ENCODE data around the gene IGFL4.

IGFL4 gene

GRCh38 chr19:46068345-46069258, 27.8 kb upstream of the IGFL4 start:
- no peaks in the 10 kb centered on the region for H3K27me3 ChIP-seq (ENCODE audit: insufficient read depth, low read depth, severe bottlenecking)
- H3K4me3 ChIP-seq (ENCODE audit: low read depth, low read length) = no peak overlapping the region
- H3K9me3 ChIP-seq (ENCODE audit: severe bottlenecking) = peaks cover 4% of the 10 kb centered on the region
- H3K36me3 ChIP-seq = no peaks in the 10 kb centered on the region
- H3K27ac ChIP-seq = no peak overlapping the region
- DNase-seq = no peak
- no peak for TF ChIP-seq CTCF (IDR thresholded peaks at IDR 0.05; ENCODE audit: low read depth, low read length)

GRCh38 chr19:46067691-46068090, 26.9 kb upstream of the IGFL4 start:
- no peak for DNase-seq
- no peak overlapping the region for H3K27ac ChIP-seq
- H3K27me3 ChIP-seq (ENCODE audit: insufficient read depth, low read depth, severe bottlenecking) = no peaks in the 10 kb centered on the region
- TF ChIP-seq CTCF (IDR thresholded peaks at IDR 0.05; ENCODE audit: low read depth, low read length) = no peak
- no peaks in the 10 kb centered on the region for H3K36me3 ChIP-seq
- peaks cover 4% of the 10 kb centered on the region for H3K9me3 ChIP-seq (ENCODE audit: severe bottlenecking)
- H3K4me3 ChIP-seq (ENCODE audit: low read depth, low read length) = no peak overlapping the region

GRCh38 chr19:46066471-46066870, 25.7 kb upstream of the IGFL4 start:
- DNase-seq = no peak
- H3K36me3 ChIP-seq = no peaks in the 10 kb centered on the region
- no peak for TF ChIP-seq CTCF (IDR thresholded peaks at IDR 0.05; ENCODE audit: low read depth, low read length)
- H3K9me3 ChIP-seq (ENCODE audit: severe bottlenecking) = peaks cover 6% of the 10 kb centered on the region
- no peak overlapping the region for H3K27ac ChIP-seq
- no peaks in the 10 kb centered on the region for H3K27me3 ChIP-seq (ENCODE audit: insufficient read depth, low read depth, severe bottlenecking)
- H3K4me3 ChIP-seq (ENCODE audit: low read depth, low read length) = no peak overlapping the region

- H3K4me3 ChIP-seq (ENCODE audit: low read depth, low read length) = no peak overlapping the region
- H3K9me3 ChIP-seq (ENCODE audit: severe bottlenecking) = peaks cover 12% of the 10 kb centered on the region
- no peak overlapping the region for H3K27ac ChIP-seq
- no peak for TF ChIP-seq CTCF (IDR thresholded peaks at IDR 0.05; ENCODE audit: low read depth, low read length)
- H3K27me3 ChIP-seq (ENCODE audit: insufficient read depth, low read depth, severe bottlenecking) = no peaks in the 10 kb centered on the region
- H3K36me3 ChIP-seq = no peaks in the 10 kb centered on the region
- no peak for DNase-seq
Observed at GRCh38 chr19:46065486-46066071, 24.8 kb upstream of the IGFL4 start.

GRCh38 chr19:46063201-46063600, 22.4 kb upstream of the IGFL4 start:
- TF ChIP-seq CTCF (IDR thresholded peaks at IDR 0.05; ENCODE audit: low read depth, low read length) = no peak
- no peak for DNase-seq

More at GRCh38 chr19:46063201-46063600, 22.4 kb upstream of the IGFL4 start:
- no peak overlapping the region for H3K4me3 ChIP-seq (ENCODE audit: low read depth, low read length)
- H3K27ac ChIP-seq = no peak overlapping the region
- peaks cover 20% of the 10 kb centered on the region for H3K9me3 ChIP-seq (ENCODE audit: severe bottlenecking)
- no peaks in the 10 kb centered on the region for H3K27me3 ChIP-seq (ENCODE audit: insufficient read depth, low read depth, severe bottlenecking)
- no peaks in the 10 kb centered on the region for H3K36me3 ChIP-seq
